GM23338 (cell line): ENCODE measurements around the gene ALDH1A1.

Experiments
- CREB1 ChIP-seq: fragments of 250-450 bp; sonication (Bioruptor Pico); IDR thresholded peaks from 2 replicates; pipeline ENCODE4 v1.5.0; 2020; ENCODE audit warnings: low read depth, mild to moderate bottlenecking, moderate library complexity
- EZH2 ChIP-seq: fragments of 200-600 bp; sonication (generic); IDR thresholded peaks from one replicate; pipeline ENCODE4 v1.8.0; 2017; ENCODE audit warnings: antibody characterized with exemption, mild to moderate bottlenecking, low read depth; ENCODE audit not compliant: unreplicated experiment
- EZH2phosphoT487 ChIP-seq: fragments of 200-600 bp; sonication (generic); IDR thresholded peaks from one replicate; pipeline ENCODE4 v1.8.1; 2018; ENCODE audit warnings: antibody characterized with exemption; ENCODE audit not compliant: unreplicated experiment
- JUNB ChIP-seq: IDR thresholded peaks from one replicate; pipeline ENCODE4 v1.6.1; 2016; ENCODE audit warnings: antibody characterized with exemption; ENCODE audit not compliant: unreplicated experiment
- POLR2AphosphoS5 ChIP-seq: IDR thresholded peaks from 2 replicates; pipeline ENCODE4 v1.6.1; 2016; ENCODE audit warnings: antibody characterized with exemption, low read depth
- STAT1 ChIP-seq: IDR thresholded peaks from one replicate; pipeline ENCODE4 v1.6.1; 2016; ENCODE audit warnings: antibody characterized with exemption; ENCODE audit not compliant: unreplicated experiment
- ZNF114 ChIP-seq: fragments of 250-450 bp; sonication (Bioruptor Pico); IDR thresholded peaks from 2 replicates; pipeline ENCODE4 v1.5.0; 2020; ENCODE audit warnings: mild to moderate bottlenecking, moderate library complexity
- TF ChIP-seq, protein P1 (sequence below), 2 experiments: fragments of 200-600 bp in 1 of 2; sonication (generic) in 1 of 2; conservative IDR thresholded peaks; 2 replicates each; pipeline versions ENCODE4 v1.5.1 to v1.6.1; 2016 to 2017; ENCODE audit warnings: antibody characterized with exemption in 2 of 2, low read depth in 2 of 2, mild to moderate bottlenecking in 2 of 2, moderate library complexity in 1 of 2
- TF ChIP-seq, protein P2 (sequence below): IDR thresholded peaks from 2 replicates; pipeline ENCODE4 v1.6.1; 2016; ENCODE audit warnings: antibody characterized with exemption
- TF ChIP-seq, protein P3 (sequence below): IDR thresholded peaks from one replicate; pipeline ENCODE4 v1.6.1; 2018; ENCODE audit warnings: antibody characterized with exemption; ENCODE audit not compliant: unreplicated experiment

DNA sequence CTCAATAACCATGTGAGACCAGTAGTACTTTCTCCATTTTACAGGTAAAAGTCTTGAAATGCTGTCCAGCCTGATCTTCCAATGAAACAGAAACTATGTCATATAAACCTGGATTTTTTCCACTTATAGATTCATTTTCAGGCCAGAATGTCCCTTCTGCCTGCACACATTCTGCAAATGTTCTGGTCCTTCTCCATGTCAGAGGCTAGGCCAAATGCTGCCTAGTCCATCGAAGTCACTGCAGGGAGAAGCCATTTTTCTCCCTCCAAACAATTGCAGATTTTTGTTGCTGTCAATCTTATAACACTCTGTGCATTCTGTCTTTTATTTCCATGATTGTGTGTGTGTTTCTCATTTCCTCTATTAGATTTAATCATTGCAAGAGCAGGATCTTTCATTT, 59.4 kb downstream of the ALDH1A1 start:
- TF ChIP-seq EZH2phosphoT487 (no peak), POLR2AphosphoS5 (no peak), ZNF114 (CRISPR knock-in tag) (no peak), CREB1 (CRISPR knock-in tag) (no peak), EZH2 (no peak), JUNB (no peak), STAT1 (no peak)
- TF ChIP-seq, protein P1, sequence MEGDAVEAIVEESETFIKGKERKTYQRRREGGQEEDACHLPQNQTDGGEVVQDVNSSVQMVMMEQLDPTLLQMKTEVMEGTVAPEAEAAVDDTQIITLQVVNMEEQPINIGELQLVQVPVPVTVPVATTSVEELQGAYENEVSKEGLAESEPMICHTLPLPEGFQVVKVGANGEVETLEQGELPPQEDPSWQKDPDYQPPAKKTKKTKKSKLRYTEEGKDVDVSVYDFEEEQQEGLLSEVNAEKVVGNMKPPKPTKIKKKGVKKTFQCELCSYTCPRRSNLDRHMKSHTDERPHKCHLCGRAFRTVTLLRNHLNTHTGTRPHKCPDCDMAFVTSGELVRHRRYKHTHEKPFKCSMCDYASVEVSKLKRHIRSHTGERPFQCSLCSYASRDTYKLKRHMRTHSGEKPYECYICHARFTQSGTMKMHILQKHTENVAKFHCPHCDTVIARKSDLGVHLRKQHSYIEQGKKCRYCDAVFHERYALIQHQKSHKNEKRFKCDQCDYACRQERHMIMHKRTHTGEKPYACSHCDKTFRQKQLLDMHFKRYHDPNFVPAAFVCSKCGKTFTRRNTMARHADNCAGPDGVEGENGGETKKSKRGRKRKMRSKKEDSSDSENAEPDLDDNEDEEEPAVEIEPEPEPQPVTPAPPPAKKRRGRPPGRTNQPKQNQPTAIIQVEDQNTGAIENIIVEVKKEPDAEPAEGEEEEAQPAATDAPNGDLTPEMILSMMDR (conservative IDR thresholded peaks at IDR 0.05; ENCODE audit: low read depth in 2 of 2): no peak
- TF ChIP-seq, protein P2, sequence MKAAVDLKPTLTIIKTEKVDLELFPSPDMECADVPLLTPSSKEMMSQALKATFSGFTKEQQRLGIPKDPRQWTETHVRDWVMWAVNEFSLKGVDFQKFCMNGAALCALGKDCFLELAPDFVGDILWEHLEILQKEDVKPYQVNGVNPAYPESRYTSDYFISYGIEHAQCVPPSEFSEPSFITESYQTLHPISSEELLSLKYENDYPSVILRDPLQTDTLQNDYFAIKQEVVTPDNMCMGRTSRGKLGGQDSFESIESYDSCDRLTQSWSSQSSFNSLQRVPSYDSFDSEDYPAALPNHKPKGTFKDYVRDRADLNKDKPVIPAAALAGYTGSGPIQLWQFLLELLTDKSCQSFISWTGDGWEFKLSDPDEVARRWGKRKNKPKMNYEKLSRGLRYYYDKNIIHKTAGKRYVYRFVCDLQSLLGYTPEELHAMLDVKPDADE: no peak
- TF ChIP-seq, protein P3, sequence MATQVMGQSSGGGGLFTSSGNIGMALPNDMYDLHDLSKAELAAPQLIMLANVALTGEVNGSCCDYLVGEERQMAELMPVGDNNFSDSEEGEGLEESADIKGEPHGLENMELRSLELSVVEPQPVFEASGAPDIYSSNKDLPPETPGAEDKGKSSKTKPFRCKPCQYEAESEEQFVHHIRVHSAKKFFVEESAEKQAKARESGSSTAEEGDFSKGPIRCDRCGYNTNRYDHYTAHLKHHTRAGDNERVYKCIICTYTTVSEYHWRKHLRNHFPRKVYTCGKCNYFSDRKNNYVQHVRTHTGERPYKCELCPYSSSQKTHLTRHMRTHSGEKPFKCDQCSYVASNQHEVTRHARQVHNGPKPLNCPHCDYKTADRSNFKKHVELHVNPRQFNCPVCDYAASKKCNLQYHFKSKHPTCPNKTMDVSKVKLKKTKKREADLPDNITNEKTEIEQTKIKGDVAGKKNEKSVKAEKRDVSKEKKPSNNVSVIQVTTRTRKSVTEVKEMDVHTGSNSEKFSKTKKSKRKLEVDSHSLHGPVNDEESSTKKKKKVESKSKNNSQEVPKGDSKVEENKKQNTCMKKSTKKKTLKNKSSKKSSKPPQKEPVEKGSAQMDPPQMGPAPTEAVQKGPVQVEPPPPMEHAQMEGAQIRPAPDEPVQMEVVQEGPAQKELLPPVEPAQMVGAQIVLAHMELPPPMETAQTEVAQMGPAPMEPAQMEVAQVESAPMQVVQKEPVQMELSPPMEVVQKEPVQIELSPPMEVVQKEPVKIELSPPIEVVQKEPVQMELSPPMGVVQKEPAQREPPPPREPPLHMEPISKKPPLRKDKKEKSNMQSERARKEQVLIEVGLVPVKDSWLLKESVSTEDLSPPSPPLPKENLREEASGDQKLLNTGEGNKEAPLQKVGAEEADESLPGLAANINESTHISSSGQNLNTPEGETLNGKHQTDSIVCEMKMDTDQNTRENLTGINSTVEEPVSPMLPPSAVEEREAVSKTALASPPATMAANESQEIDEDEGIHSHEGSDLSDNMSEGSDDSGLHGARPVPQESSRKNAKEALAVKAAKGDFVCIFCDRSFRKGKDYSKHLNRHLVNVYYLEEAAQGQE: no peak
